Stimulated activated CD8-positive, alpha-beta memory T cell treated with anti-CD3 and anti-CD28 coated beads, Interleukin-15, amount 100 ng/mL, for 24 hours (primary cell): ENCODE measurements around the gene GAS7.

Source experiments
- DNase-seq: peaks from one replicate; pipeline ENCODE4 v3.0.0-alpha.2; 2020; ENCODE audit warnings: low read depth

The GAS7 gene

GRCh38 chr17:9913476-9913875 lies 284.9 kb downstream of the GAS7 start:
- DNase-seq = no peak

DNA sequence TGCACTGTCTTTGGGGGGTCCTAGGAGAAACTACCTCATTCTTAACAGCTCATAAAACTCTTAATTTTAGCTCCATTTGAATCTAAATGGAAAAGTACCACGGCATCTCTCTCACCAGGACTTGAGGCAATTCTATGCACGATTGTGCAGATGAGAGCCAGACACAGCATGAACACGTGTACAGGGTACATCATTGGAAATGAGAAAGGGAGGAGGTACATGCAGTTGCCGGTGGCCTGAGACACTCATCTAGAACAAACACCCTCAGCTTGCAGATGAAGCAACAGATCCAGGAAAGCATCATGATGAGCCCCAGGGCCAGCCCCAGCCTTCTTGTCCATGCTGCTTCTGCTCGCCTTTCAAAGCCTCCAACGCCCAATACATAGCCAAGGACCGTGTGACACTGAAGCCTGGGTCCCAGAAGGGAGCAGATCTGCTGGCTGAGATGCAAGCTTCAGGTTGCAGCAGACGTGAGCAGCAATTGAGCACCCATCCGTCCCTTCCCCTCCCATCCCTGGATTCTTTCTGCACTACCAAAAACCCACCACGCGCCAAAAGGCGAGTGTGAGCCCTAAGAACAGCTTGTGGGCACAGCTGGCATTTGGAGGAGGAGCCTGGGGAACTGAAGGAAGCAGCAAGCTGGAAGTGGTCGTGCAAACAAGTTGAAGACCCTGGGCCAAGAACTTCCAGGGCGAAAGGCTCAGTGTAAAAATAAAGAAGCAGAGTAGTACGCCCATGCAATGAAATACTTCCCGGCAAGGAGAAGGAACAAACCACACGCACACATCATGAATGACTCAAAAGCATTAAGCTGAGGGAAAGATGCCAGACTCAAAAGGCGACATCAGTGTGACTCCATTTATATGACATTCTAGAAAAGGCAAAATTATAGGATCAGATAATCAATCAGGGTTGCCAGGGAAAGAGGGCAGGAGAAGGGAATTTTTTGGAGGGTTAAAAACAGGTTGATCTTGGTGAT lies 286.0 kb downstream of the GAS7 start:
- DNase-seq = no peak

GRCh38 chr17:9911089-9911488 lies 287.3 kb downstream of the GAS7 start:
- DNase-seq = no peak

- no peak for DNase-seq
These were observed 289.8 kb downstream of the GAS7 start for GRCh38 chr17:9908649-9909042.

DNA sequence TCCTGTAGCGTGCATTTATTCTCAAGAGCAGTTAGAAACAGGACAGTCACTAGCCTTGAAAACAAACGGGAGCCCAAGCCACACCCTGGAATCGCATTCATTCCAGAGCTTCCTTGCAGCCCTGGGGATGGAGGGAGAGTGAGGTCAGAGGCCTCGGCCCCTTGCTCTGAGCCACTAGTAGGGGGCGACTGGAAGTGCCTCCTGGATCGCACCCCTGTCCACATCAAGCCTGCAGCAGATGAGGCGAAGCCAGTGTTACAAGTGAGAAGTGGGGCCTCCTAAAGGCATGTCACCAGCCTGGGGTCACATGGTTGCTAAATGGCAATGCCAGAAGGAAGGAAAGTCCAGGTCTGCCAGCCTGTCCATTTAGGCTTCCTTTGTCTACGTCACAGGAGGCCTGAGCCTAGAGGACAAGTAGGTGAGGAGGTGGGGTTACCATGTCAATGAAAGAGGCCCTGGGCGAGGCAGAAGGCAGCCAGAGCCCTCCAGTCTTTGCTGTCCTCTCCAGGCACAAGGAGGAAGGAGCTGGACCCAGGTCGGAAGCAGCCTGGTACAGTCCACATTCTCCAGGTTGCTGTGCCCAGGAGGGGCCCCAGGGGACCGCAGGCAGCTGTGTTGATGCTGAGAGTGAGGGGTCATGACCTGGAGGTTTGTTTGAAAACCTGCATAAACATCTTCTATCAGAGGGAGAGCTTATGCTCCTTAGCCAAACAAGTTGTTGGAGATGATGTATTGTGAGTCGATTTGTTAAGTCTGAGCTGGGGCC lies 290.3 kb downstream of the GAS7 start:
- no peak for DNase-seq

DNA sequence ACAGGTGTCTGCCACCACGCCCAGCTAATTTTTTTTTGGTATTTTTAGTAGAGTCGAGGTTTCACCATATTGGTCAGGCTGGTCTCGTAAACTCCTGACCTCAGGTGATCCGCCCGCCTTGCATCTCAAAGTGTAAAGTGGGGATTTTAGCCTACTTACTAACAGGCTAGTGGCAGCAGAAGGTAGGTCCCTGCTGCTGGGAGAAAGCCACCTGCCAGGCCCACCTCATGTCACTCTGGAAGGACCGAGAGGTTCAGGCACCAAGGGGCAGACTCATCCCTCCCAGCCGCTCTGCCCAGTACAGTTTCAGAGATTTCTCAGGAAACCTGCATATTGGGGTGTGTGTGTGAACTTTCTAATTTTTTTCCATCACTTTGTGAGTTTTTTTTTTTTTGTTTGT lies 291.3 kb downstream of the GAS7 start:
- DNase-seq = no peak

DNA sequence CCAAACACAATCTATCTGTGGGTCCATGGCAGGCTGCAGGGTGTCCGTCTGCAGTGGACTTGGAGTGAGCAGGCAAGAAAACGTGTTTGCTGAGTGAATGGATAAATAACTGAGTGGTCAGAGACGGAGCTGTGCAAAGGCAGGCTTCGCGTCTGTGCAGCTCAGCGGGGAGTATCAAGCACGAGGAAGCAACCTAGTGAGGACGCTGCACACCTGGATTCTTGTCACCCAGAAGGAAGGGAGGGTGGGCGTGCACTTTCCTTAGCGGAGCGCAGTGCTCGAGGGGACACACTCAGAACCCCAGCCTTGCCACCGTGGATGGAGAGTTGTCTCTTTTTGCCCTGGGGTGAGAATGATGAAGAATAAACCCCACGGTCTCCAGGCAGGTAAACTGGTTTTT lies 291.8 kb downstream of the GAS7 start:
- DNase-seq = no peak

- DNase-seq = no peak
These were observed 292.5 kb downstream of the GAS7 start for GRCh38 chr17:9905902-9906301.

DNA sequence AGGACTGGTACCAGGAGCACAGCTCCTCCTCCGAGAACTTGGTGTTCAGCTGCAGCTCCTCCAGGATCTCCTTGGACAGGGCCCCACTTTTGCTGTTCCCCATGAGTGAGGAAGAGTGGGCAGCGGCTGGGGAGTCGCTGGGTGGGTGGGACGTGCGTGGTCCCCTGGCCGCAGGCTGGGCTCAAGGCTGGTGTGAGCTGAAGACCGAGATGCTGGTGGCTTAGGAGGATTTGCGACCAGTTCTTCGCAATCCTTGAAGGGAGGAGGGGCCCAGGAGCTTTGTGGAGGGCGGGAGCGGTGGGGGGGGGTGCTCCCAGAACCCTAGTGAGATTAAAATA lies 293.4 kb downstream of the GAS7 start, which contains the start of gene RCVRN:
TSS of gene RCVRN (minus strand) at position 194 of the 338 bp plus-strand sequence. CDS start at position 103, 91 bp downstream.
- DNase-seq = no peak

GRCh38 chr17:9904277-9905077 lies 293.9 kb downstream of the GAS7 start:
- no peak for DNase-seq

- no peak for DNase-seq
These were observed 296.3 kb downstream of the GAS7 start for GRCh38 chr17:9902120-9902519.

- no peak for DNase-seq
These were observed 297.6 kb downstream of the GAS7 start for GRCh38 chr17:9900784-9901183.

GRCh38 chr17:9900044-9900594 lies 298.3 kb downstream of the GAS7 start:
- no peak for DNase-seq

- DNase-seq = no peak
These were observed 298.9 kb downstream of the GAS7 start for GRCh38 chr17:9899280-9900043.

GRCh38 chr17:9898812-9899211 lies 299.6 kb downstream of the GAS7 start:
- no peak for DNase-seq

- DNase-seq = no peak
These were observed 300.9 kb downstream of the GAS7 start for GRCh38 chr17:9897372-9897968.

GRCh38 chr17:9895923-9896322 lies 302.5 kb downstream of the GAS7 start:
- DNase-seq = no peak

- no peak for DNase-seq
These were observed 304.2 kb downstream of the GAS7 start for GRCh38 chr17:9894231-9894630.

DNA sequence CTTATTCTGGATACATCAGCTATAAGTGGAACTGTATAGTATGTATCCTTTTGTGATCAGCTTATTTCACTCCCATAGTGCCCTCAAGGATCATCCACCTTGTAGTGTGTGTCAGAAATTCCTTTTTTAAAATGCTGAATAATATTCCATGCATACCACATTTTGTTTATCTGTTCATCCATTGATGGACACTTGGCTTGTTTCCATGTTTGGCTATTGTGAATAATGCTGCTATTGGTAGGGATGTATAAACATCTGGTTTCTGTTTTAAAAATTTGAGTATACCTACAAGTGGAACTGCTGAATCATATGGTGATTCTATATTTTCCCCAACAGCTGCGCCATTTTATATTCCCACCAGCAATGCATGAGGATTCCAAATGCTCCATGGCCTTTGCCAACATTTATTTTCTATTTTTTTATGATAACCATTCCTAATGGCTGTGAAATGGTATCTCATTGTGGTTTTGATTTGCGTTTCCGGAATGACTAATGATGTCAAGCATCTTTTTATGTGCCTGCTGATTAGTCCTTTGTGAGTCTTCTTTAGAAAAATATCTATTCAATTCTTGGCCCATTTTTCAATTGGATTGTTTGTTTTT lies 304.9 kb downstream of the GAS7 start:
- DNase-seq = no peak

GRCh38 chr17:9890124-9890523 lies 308.3 kb downstream of the GAS7 start:
- DNase-seq = no peak
